ENCODE data around the gene PRDM16. TPM values are rescaled to one million over a fixed set of nuclear protein-coding genes. Genes with fewer than 3 reads are reported as not detected.

The PRDM16 gene
- 17.7 TPM for total RNA-seq
- long read RNA-seq, partial matches to known transcripts: 3 of 26 reads
- long read RNA-seq, other reads (novel, unspliced or antisense): 22 of 26 reads

GRCh38 chr1:3068564-3069431 is at the start of gene PRDM16:
Gene PRDM16, plus strand, starts transcription at chr1:3069203. Its CDS starts 57 bp downstream, at chr1:3069260.
- ATAC-seq: peak; percentile 16
- DNase-seq: peak; percentile 65
- intact Hi-C loops (cut with micrococcal nuclease): no loop called here

- DNase-seq (no peak), ATAC-seq (no peak)
- intact Hi-C loops (cut with micrococcal nuclease): loop anchor here (10.0 kb wide), 1 partner anchor 405 kb away; no protein-coding TSS in a partner anchor
These were observed 49.4 kb upstream of the PRDM16 start for GRCh38 chr1:3019516-3020051.

GRCh38 chr1:3020263-3020909 is 48.6 kb upstream of the PRDM16 start:
- DNase-seq: no peak
- intact Hi-C loops (cut with micrococcal nuclease): no loop called here
- ATAC-seq: no peak

GRCh38 chr1:3021233-3021671 is 47.8 kb upstream of the PRDM16 start, which contains the start of gene ACTRT2:
Gene ACTRT2, plus strand, starts transcription at chr1:3021467. Its CDS starts 220 bp downstream, at chr1:3021687.
- intact Hi-C loops (cut with micrococcal nuclease): no loop called here
- no peak for DNase-seq
- no peak for ATAC-seq

GRCh38 chr1:3021801-3022401 is 47.1 kb upstream of the PRDM16 start:
- intact Hi-C loops (cut with micrococcal nuclease): no loop called here
- DNase-seq (peak; percentile 26), ATAC-seq (no peak)

- DNase-seq (no peak), ATAC-seq (no peak)
- intact Hi-C loops (cut with micrococcal nuclease): no loop called here
These were observed 46.5 kb upstream of the PRDM16 start for GRCh38 chr1:3022511-3022973.

- DNase-seq (peak; percentile 23), ATAC-seq (no peak)
- intact Hi-C loops (cut with micrococcal nuclease): no loop called here
These were observed 46.0 kb upstream of the PRDM16 start for GRCh38 chr1:3022976-3023375.

- intact Hi-C loops (cut with micrococcal nuclease): no loop called here
- DNase-seq (no peak), ATAC-seq (no peak)
These were observed 45.0 kb upstream of the PRDM16 start for GRCh38 chr1:3024019-3024418.

GRCh38 chr1:3024588-3024987 is 44.4 kb upstream of the PRDM16 start:
- intact Hi-C loops (cut with micrococcal nuclease): no loop called here
- DNase-seq (no peak), ATAC-seq (no peak)

GRCh38 chr1:3026124-3026523 is 42.9 kb upstream of the PRDM16 start:
- intact Hi-C loops (cut with micrococcal nuclease): no loop called here
- DNase-seq: no peak

GRCh38 chr1:3026581-3027391 is 42.2 kb upstream of the PRDM16 start:
- intact Hi-C loops (cut with micrococcal nuclease): no loop called here
- no peak for ATAC-seq
- DNase-seq: no peak

More at GRCh38 chr1:3026124-3026523, 42.9 kb upstream of the PRDM16 start:
- no peak for ATAC-seq

GRCh38 chr1:3027611-3028371 is 41.2 kb upstream of the PRDM16 start:
- intact Hi-C loops (cut with micrococcal nuclease): no loop called here
- no peak for DNase-seq
- no peak for ATAC-seq

GRCh38 chr1:3028531-3029282 is 40.3 kb upstream of the PRDM16 start:
- no peak for DNase-seq
- no peak for ATAC-seq
- intact Hi-C loops (cut with micrococcal nuclease): no loop called here

- DNase-seq (no peak), ATAC-seq (no peak)
- intact Hi-C loops (cut with micrococcal nuclease): no loop called here
These were observed 39.5 kb upstream of the PRDM16 start for GRCh38 chr1:3029481-3029961.

GRCh38 chr1:3029991-3030662 is 38.9 kb upstream of the PRDM16 start:
- intact Hi-C loops (cut with micrococcal nuclease): no loop called here
- no peak for ATAC-seq
- DNase-seq: no peak

- ATAC-seq: no peak
- intact Hi-C loops (cut with micrococcal nuclease): no loop called here
- no peak for DNase-seq
These were observed 38.2 kb upstream of the PRDM16 start for GRCh38 chr1:3030663-3031381.

All from left ventricle myocardium superior (tissue), 1 donor.